Activated T-cell treated with anti-CD3 and anti-CD28 coated beads, Interleukin-2, amount 50 U/mL, for 1 hour (primary cell): ENCODE measurements around the gene QPCT.

Source experiments
- DNase-seq: peaks from one replicate; pipeline ENCODE4 v3.0.0-alpha.2; 2020

The QPCT gene

DNA sequence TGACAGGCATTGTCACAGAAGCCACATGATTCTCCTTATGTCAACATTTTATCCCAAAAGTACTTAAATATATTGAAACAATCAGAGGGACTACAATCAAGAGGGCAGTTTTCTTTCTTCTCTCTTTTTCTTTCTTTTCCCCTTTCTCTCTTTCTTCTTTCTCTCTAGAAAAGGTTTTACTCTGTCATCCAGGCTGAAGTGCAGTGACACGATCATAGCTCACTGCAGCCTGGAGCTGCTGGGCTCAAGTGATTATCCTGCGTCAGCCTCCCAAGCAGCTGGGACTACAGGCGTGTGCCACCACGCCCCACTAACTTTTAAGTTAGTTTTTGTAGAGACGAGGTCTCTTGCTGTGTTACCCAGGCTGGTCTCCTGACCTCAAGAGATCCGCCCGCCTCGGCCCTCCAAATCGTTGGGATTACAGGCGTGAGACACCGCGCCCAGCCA lies 18.8 kb upstream of the QPCT start:
- no peak for DNase-seq

DNA sequence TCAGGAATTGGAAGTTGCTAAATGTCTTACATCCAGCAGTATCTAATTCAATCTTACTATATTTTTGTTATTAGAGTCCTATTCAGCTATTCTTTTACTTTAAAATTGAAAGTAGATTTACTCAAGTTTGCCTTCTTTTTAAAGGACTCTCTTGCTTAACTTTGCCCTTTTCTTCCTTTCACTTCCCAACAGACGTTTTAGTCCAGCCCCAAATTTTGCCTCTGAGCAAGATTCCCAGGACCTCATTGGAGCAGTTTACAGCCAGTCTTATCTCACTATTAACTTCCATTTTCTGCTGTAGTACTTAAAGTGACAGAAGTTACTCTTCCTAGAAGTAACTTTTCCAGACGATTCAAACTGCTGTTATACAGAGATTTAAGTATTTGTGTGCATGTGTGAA lies 18.1 kb upstream of the QPCT start:
- DNase-seq = no peak

- DNase-seq = no peak
These were observed 17.4 kb upstream of the QPCT start for GRCh38 chr2:37326866-37327634.

GRCh38 chr2:37330681-37331080 lies 13.7 kb upstream of the QPCT start:
- no peak for DNase-seq

DNA sequence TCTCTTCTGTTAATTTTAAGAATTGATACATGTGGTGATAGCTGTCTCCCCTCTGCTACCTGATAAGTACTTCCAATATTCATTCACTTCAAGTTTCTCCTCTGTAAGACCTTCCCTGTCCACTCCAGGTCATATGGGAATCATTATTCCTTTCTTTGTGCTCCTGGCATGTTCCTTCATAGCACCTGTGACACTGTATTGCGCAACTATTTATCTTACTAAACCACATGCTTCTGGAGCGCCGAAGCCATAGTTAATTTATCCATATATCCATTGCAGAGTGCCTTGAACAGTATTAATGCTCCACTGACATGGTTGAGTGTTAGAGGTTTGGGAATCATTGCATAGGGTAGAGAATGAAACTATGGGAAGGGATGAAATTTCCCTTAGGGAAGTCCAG lies 11.9 kb upstream of the QPCT start:
- no peak for DNase-seq

GRCh38 chr2:37333256-37333655 lies 11.2 kb upstream of the QPCT start:
- no peak for DNase-seq

DNA sequence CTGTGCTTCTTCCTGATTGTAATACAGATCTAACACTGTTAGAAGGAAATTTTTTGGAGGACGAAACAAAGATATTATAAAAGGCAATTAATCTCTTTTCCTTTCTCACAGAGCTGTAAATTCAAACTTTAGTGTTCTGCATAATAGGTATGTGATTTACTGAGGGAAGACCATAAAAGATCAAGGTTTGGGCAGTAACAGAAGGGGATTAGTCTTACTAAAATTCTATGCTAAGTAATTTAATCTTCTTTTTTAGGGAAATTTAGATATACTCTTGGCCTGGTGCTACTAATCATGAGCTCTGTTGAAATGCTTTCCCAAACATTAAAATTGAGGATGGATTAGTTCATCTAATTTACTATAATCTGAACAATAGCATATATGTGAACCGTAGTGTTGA lies 8.8 kb upstream of the QPCT start:
- no peak for DNase-seq

- no peak for DNase-seq
These were observed 6.7 kb upstream of the QPCT start for GRCh38 chr2:37337620-37338280.

- no peak for DNase-seq
These were observed 5.5 kb upstream of the QPCT start for GRCh38 chr2:37338933-37339332.

DNA sequence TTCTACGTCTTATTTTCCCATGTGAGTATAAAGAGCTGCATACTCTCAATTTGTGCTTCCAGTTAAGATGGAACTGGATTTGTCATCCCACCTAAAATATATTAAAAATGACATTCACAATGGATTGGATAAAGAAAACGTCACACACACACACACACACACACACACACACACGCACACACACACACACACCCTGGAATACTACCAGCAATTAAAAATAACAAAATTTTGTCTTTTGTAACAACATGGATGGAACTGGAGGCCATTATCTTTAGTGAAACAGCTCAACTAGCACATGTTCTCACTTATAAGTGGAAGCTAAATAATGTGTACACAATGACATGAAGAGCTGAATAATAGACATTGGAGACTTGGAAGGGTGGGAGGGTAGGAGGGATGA lies 3.8 kb upstream of the QPCT start:
- no peak for DNase-seq

GRCh38 chr2:37342591-37343220 lies 1.7 kb upstream of the QPCT start:
- no peak for DNase-seq

DNA sequence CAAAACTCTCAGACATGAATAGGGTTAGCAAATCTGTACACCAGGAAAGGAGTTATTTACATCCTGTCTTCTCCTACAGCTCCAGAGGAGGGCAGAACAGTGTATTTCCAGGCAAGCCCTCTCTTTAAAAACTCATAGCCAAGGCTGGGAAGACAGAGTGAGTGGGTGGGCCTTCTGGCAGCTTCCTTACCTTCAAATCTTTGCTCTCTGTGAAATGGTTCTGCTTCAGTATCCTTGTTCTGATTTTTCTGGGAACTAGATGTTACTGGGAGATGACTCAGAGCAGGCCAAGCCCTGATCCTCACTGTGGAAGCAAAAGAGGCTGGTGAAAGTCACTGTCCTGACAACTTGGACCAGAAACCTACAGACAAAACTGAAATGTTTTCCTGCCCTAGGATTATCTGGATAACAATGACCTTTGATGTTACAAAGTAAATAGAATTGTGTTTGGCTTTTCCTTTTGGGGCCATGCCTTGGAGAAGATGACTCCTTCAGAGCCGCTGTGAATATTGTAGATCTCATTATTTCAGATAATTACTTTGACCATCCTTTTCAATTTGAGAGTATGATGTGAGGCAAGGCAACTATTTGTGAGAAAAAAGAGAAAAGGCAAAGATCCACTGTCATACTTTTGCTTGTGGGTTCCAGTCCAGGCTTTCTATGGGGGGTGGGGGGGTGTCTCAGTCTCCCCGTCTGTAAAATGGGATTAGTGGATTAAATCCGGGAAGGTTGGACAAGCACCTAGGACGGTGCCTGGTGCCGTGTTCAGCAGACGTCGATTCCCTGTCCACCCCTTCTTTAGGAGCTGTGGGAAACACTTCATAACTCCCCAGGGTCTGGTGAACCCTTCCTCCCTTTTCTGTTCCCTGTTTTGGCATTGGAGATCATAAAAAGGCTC lies 644 bp upstream of the QPCT start:
- DNase-seq = no peak

- DNase-seq = no peak
These were observed 3.7 kb downstream of the QPCT start for GRCh38 chr2:37348155-37348554.

GRCh38 chr2:37349231-37349860 lies 4.9 kb downstream of the QPCT start:
- DNase-seq = no peak

DNA sequence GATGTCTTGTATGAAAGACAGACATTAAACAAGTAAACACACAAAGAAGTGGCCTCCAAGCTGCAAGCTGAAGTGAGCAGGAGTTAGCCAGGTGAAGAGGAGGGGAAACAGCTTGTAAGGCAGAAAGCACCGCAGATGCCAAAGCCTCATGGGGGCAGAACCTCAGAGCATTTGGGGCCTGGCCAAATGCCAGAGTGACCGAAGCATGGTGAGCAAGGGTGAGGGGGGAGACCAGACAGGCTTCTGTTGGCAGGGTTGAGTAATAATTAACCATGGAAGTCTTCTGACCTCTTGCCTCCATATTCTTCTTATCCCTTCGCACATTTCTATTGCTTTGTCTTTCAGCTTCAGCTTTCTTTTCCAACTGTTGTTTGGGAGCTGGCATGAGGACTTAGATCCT lies 5.6 kb downstream of the QPCT start:
- DNase-seq = no peak

DNA sequence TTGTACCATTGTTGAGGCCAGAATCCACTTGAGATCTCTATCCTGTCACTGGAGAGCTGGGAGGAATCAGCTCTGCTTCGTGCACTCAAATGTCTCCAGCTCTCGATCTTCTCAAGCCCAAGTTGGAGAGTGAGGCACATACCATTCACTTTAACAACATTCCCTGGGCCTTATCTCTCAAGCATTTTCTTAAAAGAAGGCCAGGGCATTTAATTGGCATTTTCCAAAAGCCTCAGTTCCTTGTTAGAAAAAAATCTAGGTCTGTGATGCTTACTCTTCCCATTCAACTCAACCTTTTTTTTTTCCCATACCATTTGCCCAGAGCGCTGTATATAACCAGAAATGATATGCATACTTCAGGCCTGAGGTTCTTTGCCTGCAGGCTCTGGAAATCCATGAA lies 10.1 kb downstream of the QPCT start:
- DNase-seq = no peak

DNA sequence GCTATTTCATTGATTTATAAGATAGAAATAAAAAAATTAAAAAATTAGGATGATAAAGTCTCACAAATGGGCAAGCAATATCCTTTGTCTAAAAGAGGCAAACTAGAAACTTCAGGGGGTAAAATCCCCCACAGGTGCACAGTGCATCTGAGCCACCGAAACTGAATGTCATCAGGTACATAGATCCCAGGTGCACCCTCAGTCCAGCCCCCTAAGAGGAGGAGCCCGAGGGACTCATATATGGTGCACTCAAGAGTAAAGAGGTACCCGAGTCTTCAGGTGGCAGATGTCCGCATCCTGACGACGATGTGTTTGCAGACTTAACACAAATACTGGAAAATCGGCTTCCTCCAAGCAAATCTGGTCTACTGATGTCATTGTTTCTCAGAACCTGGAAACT lies 11.3 kb downstream of the QPCT start:
- DNase-seq = no peak

- DNase-seq = no peak
These were observed 11.9 kb downstream of the QPCT start for GRCh38 chr2:37356299-37356698.

DNA sequence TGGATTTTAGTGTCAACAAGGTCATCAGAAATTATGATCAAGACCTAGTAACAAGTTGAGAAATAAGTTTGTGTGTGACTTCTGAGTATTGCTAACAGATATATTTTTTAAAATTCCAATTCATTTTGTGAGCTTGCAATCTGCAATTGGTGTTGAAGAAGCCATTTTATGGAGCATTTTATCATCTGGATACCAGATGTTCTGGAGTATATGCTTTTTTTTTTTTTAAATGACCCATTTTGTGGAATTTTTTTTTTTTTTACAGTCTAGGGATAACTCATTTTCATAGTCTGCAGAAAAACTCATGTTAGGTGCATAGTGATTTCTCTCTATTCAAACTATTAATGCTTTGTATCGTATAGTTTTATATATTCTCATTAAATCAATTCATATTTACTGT lies 12.6 kb downstream of the QPCT start:
- DNase-seq = no peak

- DNase-seq = no peak
These were observed 13.1 kb downstream of the QPCT start for GRCh38 chr2:37357530-37357929.

- DNase-seq = no peak
These were observed 14.0 kb downstream of the QPCT start for GRCh38 chr2:37358466-37358865.

GRCh38 chr2:37361216-37361815 lies 16.9 kb downstream of the QPCT start:
- DNase-seq = no peak
